GM12878 (cell line): ENCODE data around the gene SRP14. TPM values are rescaled to one million over a fixed set of nuclear protein-coding genes. Genes with fewer than 3 reads are reported as not detected.
A peak's percentile ranks its signal among the peaks of the same experiment; 100 is the strongest.
"Not testable (repeated sequence)": the region's sequence is repeated elsewhere in the genome, so short reads cannot be mapped to it uniquely, and the experiment has no call there.

ENCODE experiments used
- ATAC-seq: fragments of 200-7000 bp; cut with Tn5 transposase; 3 replicates; pipeline ENCODE4 v1.9.1; 2020; ENCODE audit warnings: mild to moderate bottlenecking, moderate library complexity
- BruUV-seq: library from RNA; stranded (reverse); fragments of 400-500 nt; replicated peaks from 2 replicates; lab custom pipeline; 2021; lab: Mats Ljungman, UMichigan
- CTCF ChIA-PET: fragments of 300-600 bp; sonication (Branson Sonifier 250); formaldehyde crosslinking; extraction: SDS; loops from one replicate; lab custom pipeline; 2021; ENCODE audit warnings: inconsistent platforms; lab: Yijun Ruan, JAX
- POLR2A ChIA-PET: fragments of 350-600 bp; formaldehyde crosslinking; extraction: SDS; loops from one replicate; lab custom pipeline; 2021; ENCODE audit warnings: inconsistent platforms; lab: Charles Lee
- RAD21 ChIA-PET: fragments of 300-600 bp; sonication (Branson Sonifier 250); formaldehyde crosslinking; loops from one replicate; lab custom pipeline; 2023; ENCODE audit warnings: antibody characterized with exemption; ENCODE audit not compliant: unreplicated experiment; lab: Charles Lee
- SMC1A ChIA-PET: fragments of 300-600 bp; sonication (Branson Sonifier 250); formaldehyde crosslinking; loops from one replicate; lab custom pipeline; 2023; ENCODE audit not compliant: unreplicated experiment, uncharacterized antibody; lab: Charles Lee
- DNase-seq: peaks from one replicate; pipeline ENCODE4 v3.0.0-alpha.2; 2011; ENCODE audit warnings: low read depth, low spot score
- FAIRE-seq: peaks from 3 replicates; lab custom pipeline; 2011; peaks lifted over from hg19 to GRCh38; lab: Jason Lieb, UNC
- H2AFZ ChIP-seq: 2 replicates; pipeline ENCODE4 v1.6.0; 2011; ENCODE audit warnings: low read depth, low read length, control low read depth; ENCODE audit not compliant: control insufficient read depth
- H3K27ac ChIP-seq: 2 replicates; pipeline ENCODE4 v1.5.1; 2011; ENCODE audit warnings: control low read depth; ENCODE audit not compliant: control insufficient read depth, insufficient read depth
- H3K27me3 ChIP-seq, 2 experiments: replicated peaks in 1 of 2; 2 replicates each; pipeline versions ENCODE4 v1.6.0 to v1.6.1; 2011; ENCODE audit warnings: low read length in 1 of 2; ENCODE audit not compliant: control insufficient read depth in 2 of 2, insufficient read depth in 2 of 2
- H3K36me3 ChIP-seq, 2 experiments: 2 replicates each; pipeline ENCODE4 v1.5.1; 2011; ENCODE audit warnings: low read length in 1 of 2; ENCODE audit not compliant: control insufficient read depth in 2 of 2, insufficient read depth in 2 of 2
- H3K4me1 ChIP-seq: 2 replicates; pipeline ENCODE4 v1.6.1; 2011; ENCODE audit warnings: mild to moderate bottlenecking, low read length, moderate library complexity, mixed read lengths; ENCODE audit not compliant: control insufficient read depth, insufficient read depth
- H3K4me2 ChIP-seq: 2 replicates; pipeline ENCODE4 v1.6.0; 2011; ENCODE audit warnings: control low read depth; ENCODE audit not compliant: control insufficient read depth, insufficient read depth
- H3K4me3 ChIP-seq: fragments of 200-600 bp; sonication (generic); 2 replicates; pipeline ENCODE4 v1.5.1; 2016
- H3K79me2 ChIP-seq: 2 replicates; pipeline ENCODE4 v1.6.0; 2011; ENCODE audit warnings: low read length; ENCODE audit not compliant: control insufficient read depth, insufficient read depth
- H3K9ac ChIP-seq: 2 replicates; pipeline ENCODE4 v1.8.0; 2011; ENCODE audit warnings: low read length, control low read depth, mixed read lengths; ENCODE audit not compliant: control insufficient read depth, insufficient read depth
- H3K9me3 ChIP-seq: replicated peaks from 3 replicates; pipeline ENCODE4 v1.5.1; 2011; ENCODE audit warnings: mild to moderate bottlenecking, low read length; ENCODE audit not compliant: control insufficient read depth, insufficient read depth
- H4K20me1 ChIP-seq: 2 replicates; pipeline ENCODE4 v1.6.0; 2011; ENCODE audit not compliant: control insufficient read depth, insufficient read depth
- PKNOX1 ChIP-seq: fragments of 450-650 bp; IDR thresholded peaks from 2 replicates; pipeline ENCODE4 v1.6.1; 2016; ENCODE audit warnings: mild to moderate bottlenecking
- RUNX3 ChIP-seq: IDR thresholded peaks from 2 replicates; pipeline ENCODE4 v1.6.1; 2012; ENCODE audit warnings: low read length, inconsistent platforms
- whole genome bisulfite sequencing: methylation state at CpG from one replicate; pipeline ENCODE4 v1.1.6; 2016; ENCODE audit warnings: low lambda C conversion rate; ENCODE audit not compliant: insufficient replicate concordance, insufficient coverage; ENCODE audit errors: missing lambda C conversion rate; 5-methylcytosine and 5-hydroxymethylcytosine counted together
- in situ Hi-C: fragments of 300-500 bp; cut with MboI; formaldehyde crosslinking; loops from 9 replicates; pipeline ENCODE4 v1.14.3; 2018; ENCODE audit warnings: mixed read lengths
- intact Hi-C: fragments of 100-400 bp; cut with micrococcal nuclease; formaldehyde crosslinking; loops from one replicate; pipeline ENCODE4 v1.14.2; 2022; ENCODE audit not compliant: unreplicated experiment
- polyA plus RNA-seq, 11 experiments: library from polyadenylated mRNA; depleted of rRNA in 4 of 11; unstranded in 6 of 11; stranded (reverse) in 5 of 11; fragments of >200 nt; fragmentation: Nextera tagmentation in 4 of 11; fragmentation: Illumina TruSeq in 1 of 11; extraction: Ambion mirVana in 4 of 11; extraction: Trizol in 1 of 11; gene quantifications; 1 replicate in 1 of 11; 2 replicates in 10 of 11; pipeline versions ENCODE4 v1.2.1 to v1.2.3, GENCODE V29; 2011 to 2016; ENCODE audit warnings: inconsistent platforms in 2 of 11, missing spikeins in 2 of 11, low read depth in 1 of 11
- total RNA-seq, 4 experiments: library from RNA; depleted of rRNA in 3 of 4; stranded (reverse); fragments of >200 nt in 3 of 4; fragmentation: Illumina TruSeq in 1 of 4; extraction: Trizol in 1 of 4; gene quantifications; 2 replicates each; pipeline versions ENCODE4 v1.2.1 to v1.2.3, GENCODE V29; 2013 to 2021

The SRP14 gene
- total and polyA plus RNA-seq, 10 of the 15 experiments (the other 5 are each of a cell fraction or from before 2014, with no cell fraction given): 141 to 1,182 (median 493) TPM

GRCh38 chr15:40037721-40038120, 1.3 kb downstream of the SRP14 start:
- H3K9ac ChIP-seq: peak overlapping the region; percentile 92
- H3K4me3 ChIP-seq: peak overlapping the region; percentile 89
- peaks cover 35% of the 10 kb centered on the region for H3K79me2 ChIP-seq
- H3K27me3 ChIP-seq: no peaks in the 10 kb centered on the region
- peak overlapping the region; percentile 98 for H3K4me2 ChIP-seq
- H4K20me1 ChIP-seq: no peaks in the 10 kb centered on the region
- intact Hi-C loops (no loop called here), in situ Hi-C loops (no loop called here)
- WGBS: 20% methylated on average over 3 of the region's 3 CpGs
- H3K27ac ChIP-seq: peak overlapping the region; percentile 79
- H3K4me1 ChIP-seq: peaks cover 9% of the 10 kb centered on the region
- ChIA-PET SMC1A (interaction anchor here (0.7 to 23.0 kb wide), 14 partner anchors 11 to 285 kb away, joined by 3 to 1082 read pairs (median 3); partner anchors contain the start of gene BMF), RAD21 (interaction anchor here (0.8 to 5.0 kb wide), 7 partner anchors 8 to 250 kb away, joined by 3 to 76 read pairs (median 3); partner anchors contain the start of gene BMF), CTCF (interaction anchor here (0.6 to 5.5 kb wide), 14 partner anchors 8 to 271 kb away, joined by 3 to 50 read pairs (median 10); partner anchors contain the start of gene PLCB2), POLR2A (interaction anchor here (0.6 to 4.0 kb wide), 7 partner anchors 24 to 677 kb away, joined by 3 to 25 read pairs (median 4); partner anchors contain the start of genes BMF and FSIP1)
- 0 out of 2 replicates have a peak, but pooled peaks have one; percentile 14 for TF ChIP-seq PKNOX1
- TF ChIP-seq RUNX3: no peak
- no peaks in the 10 kb centered on the region for H3K9me3 ChIP-seq
- DNase-seq (no peak), FAIRE-seq (peak; percentile 59), ATAC-seq (no peak)
- BruUV-seq: no TSS peak
- H2AFZ ChIP-seq: no peak overlapping the region
- peaks cover 0 to 18% of the 10 kb centered on the region in 2 experiments; a peak in 2 of 4 replicates for H3K36me3 ChIP-seq

- SMC1A ChIA-PET: interaction anchor here (0.7 to 23.0 kb wide), 12 partner anchors 11 to 272 kb away, joined by 3 to 1082 read pairs (median 4); partner anchors contain the start of genes BMF and PLCB2
- H4K20me1 ChIP-seq, H3K4me1 ChIP-seq, FAIRE-seq, H3K4me3 ChIP-seq, H3K27me3 ChIP-seq, H3K27ac ChIP-seq, H3K9me3 ChIP-seq, H3K4me2 ChIP-seq, in situ Hi-C loops, BruUV-seq, DNase-seq, H2AFZ ChIP-seq, intact Hi-C loops, H3K9ac ChIP-seq, POLR2A ChIA-PET, ATAC-seq: not testable (repeated sequence)
- Histone ChIP-seq H3K79me2 (peaks cover 26% of the 10 kb centered on the region), H3K36me3 (peaks cover 1 to 32% of the 10 kb centered on the region in 2 experiments; a peak in 3 of 4 replicates)
- CTCF ChIA-PET: interaction anchor here (0.8 to 5.3 kb wide), 12 partner anchors 9 to 303 kb away, joined by 3 to 29 read pairs (median 5); no protein-coding TSS in a partner anchor
- 100% methylated on average over 1 of the region's 1 CpG for WGBS
- RAD21 ChIA-PET: interaction anchor here (1.2 to 2.1 kb wide), 5 partner anchors 9 to 101 kb away, joined by 3 to 12 read pairs (median 4); partner anchors contain the start of gene EIF2AK4
These were observed 3.8 kb downstream of the SRP14 start for GRCh38 chr15:40035182-40035581.
